GM12874 (cell line): ENCODE results near the gene GABRB1.

Experiments used
- CTCF ChIP-seq: IDR thresholded peaks from 2 replicates; pipeline ENCODE4 v1.5.1; 2011; ENCODE audit warnings: low read depth, mild to moderate bottlenecking, control low read depth, low read length, moderate library complexity; ENCODE audit not compliant: insufficient read depth

Gene GABRB1

GRCh38 chr4:47065051-47065481 is 33.7 kb downstream of the GABRB1 start:
- TF ChIP-seq CTCF = no peak

GRCh38 chr4:47068986-47069385 is 37.6 kb downstream of the GABRB1 start:
- no peak for TF ChIP-seq CTCF

GRCh38 chr4:47071901-47072341 is 40.6 kb downstream of the GABRB1 start:
- no peak for TF ChIP-seq CTCF

GRCh38 chr4:47073647-47074046 is 42.3 kb downstream of the GABRB1 start:
- no peak for TF ChIP-seq CTCF

DNA sequence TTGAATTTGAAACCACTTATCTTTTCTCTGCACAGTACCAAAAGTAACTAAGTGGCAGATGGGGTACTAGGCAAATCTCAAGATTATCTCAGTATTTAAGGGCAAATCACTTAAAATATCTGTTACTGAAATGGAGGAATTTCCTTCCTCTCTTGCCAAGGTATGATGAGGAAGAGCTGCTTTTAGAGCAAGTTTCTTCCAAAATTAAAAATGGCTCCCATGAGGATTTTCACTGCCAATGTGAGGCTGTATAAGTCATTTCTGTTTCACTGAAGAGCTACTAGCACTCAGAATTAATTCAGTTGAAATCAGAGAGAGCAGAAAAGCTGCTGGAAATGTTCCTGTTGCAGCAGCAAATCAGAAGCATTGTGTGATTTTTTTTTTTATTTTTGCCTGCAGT is 43.4 kb downstream of the GABRB1 start:
- no peak for TF ChIP-seq CTCF

DNA sequence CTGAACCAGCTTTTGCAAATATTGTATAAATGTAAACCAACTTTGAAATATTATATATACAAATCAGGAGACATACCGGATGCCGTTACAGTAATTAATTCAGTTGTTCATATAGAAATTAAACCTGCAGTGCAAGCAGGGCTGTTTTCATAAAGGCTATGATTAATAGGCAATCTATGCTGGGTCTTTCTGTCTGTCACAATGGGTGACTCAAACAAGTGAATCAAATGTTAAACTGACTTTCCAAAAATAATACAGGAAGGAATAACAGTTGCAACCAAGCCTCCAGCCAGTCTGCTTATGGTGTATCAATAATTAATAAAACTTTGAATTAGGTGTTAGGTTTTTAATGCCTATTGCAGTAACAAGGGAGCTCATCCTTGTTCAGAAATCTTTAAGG is 43.9 kb downstream of the GABRB1 start:
- TF ChIP-seq CTCF = no peak

- TF ChIP-seq CTCF = no peak
Observed at GRCh38 chr4:47075919-47076318, 44.6 kb downstream of the GABRB1 start.

- no peak for TF ChIP-seq CTCF
Observed at GRCh38 chr4:47084111-47084510, 52.7 kb downstream of the GABRB1 start.
